Hematopoietic multipotent progenitor cell treated with erythropoietin and hydrocortisone succinate and interleukin-3 and kit ligand, for 8 days (in vitro differentiated cells): ENCODE measurements around the gene CALCOCO1.
"Not testable (repeated sequence)": the region's sequence is repeated elsewhere in the genome, so short reads cannot be mapped to it uniquely, and the experiment has no call there.

ENCODE experiments used
- DNase-seq: peaks from one replicate; pipeline ENCODE4 v3.0.0-alpha.2; 2015

Gene CALCOCO1

GRCh38 chr12:53727310-53728041, at the start of gene CALCOCO1:
Gene CALCOCO1 (minus strand): TSS chr12:53727452. CDS start chr12:53725242, 2,210 bp downstream.
- DNase-seq = peak; percentile 99

- DNase-seq = no peak
These were observed 49.6 kb upstream of the CALCOCO1 start for GRCh38 chr12:53776872-53777271.

GRCh38 chr12:53775478-53776145, 48.4 kb upstream of the CALCOCO1 start:
- no peak for DNase-seq

- DNase-seq = no peak
These were observed 43.0 kb upstream of the CALCOCO1 start for GRCh38 chr12:53770281-53770680.

GRCh38 chr12:53768976-53769375, 41.7 kb upstream of the CALCOCO1 start:
- DNase-seq = no peak

- no peak for DNase-seq
These were observed 39.6 kb upstream of the CALCOCO1 start for GRCh38 chr12:53766881-53767280.

GRCh38 chr12:53765891-53766290, 38.6 kb upstream of the CALCOCO1 start:
- DNase-seq = no peak

GRCh38 chr12:53764615-53765014, 37.4 kb upstream of the CALCOCO1 start:
- no peak for DNase-seq

GRCh38 chr12:53762793-53763192, 35.5 kb upstream of the CALCOCO1 start:
- DNase-seq = not testable (repeated sequence)

GRCh38 chr12:53761306-53761705, 34.1 kb upstream of the CALCOCO1 start:
- no peak for DNase-seq

GRCh38 chr12:53759261-53759660, 32.0 kb upstream of the CALCOCO1 start:
- DNase-seq = no peak

GRCh38 chr12:53758730-53759103, 31.5 kb upstream of the CALCOCO1 start:
- no peak for DNase-seq

- DNase-seq = no peak
These were observed 31.0 kb upstream of the CALCOCO1 start for GRCh38 chr12:53758081-53758729.

GRCh38 chr12:53757101-53757770, 30.0 kb upstream of the CALCOCO1 start:
- peak; percentile 69 for DNase-seq

- DNase-seq = no peak
These were observed 29.2 kb upstream of the CALCOCO1 start for GRCh38 chr12:53756300-53757100.

- no peak for DNase-seq
These were observed 28.6 kb upstream of the CALCOCO1 start for GRCh38 chr12:53755893-53756292.

GRCh38 chr12:53755451-53755891, 28.2 kb upstream of the CALCOCO1 start:
- DNase-seq = no peak

GRCh38 chr12:53754633-53755264, 27.5 kb upstream of the CALCOCO1 start:
- DNase-seq = no peak

GRCh38 chr12:53754188-53754585, 26.9 kb upstream of the CALCOCO1 start:
- no peak for DNase-seq

- DNase-seq = no peak
These were observed 25.4 kb upstream of the CALCOCO1 start for GRCh38 chr12:53752621-53753020.

- no peak for DNase-seq
These were observed 24.9 kb upstream of the CALCOCO1 start for GRCh38 chr12:53752192-53752601.
